Epidermal melanocyte (primary cell): Measurements from ENCODE around the gene OR51E2.
A peak's percentile ranks its signal among the peaks of the same experiment; 100 is the strongest.

Source experiments
- DNase-seq: peaks from one replicate; pipeline ENCODE4 v3.0.0; 2011; ENCODE audit warnings: low spot score; ENCODE audit not compliant: insufficient read length

The OR51E2 gene

DNA sequence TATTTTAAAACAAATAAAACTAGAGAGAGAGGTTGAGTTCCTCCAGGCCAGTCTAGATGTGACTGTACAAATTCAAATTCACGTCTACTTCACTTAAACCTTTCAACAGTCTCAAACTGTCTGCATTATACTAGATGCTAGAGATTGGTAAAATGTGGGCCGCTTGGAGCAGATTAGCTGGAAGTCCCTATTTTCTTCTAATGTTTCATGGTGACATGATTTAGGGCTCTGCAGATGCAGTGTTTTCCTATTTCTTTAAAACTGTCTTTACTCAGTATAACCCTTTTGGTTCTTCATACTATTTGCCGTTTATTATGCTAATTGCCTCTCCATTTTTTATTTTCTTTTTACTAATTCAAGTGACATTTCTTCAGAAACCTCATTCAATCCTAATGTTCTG, 33.5 kb downstream of the OR51E2 start:
- DNase-seq = no peak

- no peak for DNase-seq
These were observed 34.8 kb downstream of the OR51E2 start for GRCh38 chr11:4662876-4663275.

GRCh38 chr11:4658629-4659445, 38.8 kb downstream of the OR51E2 start:
- DNase-seq = no peak

GRCh38 chr11:4654635-4655369, 42.9 kb downstream of the OR51E2 start:
- no peak for DNase-seq

- DNase-seq = no peak
These were observed 49.9 kb downstream of the OR51E2 start for GRCh38 chr11:4647766-4648165.

GRCh38 chr11:4645974-4646373, 51.7 kb downstream of the OR51E2 start:
- DNase-seq = no peak

DNA sequence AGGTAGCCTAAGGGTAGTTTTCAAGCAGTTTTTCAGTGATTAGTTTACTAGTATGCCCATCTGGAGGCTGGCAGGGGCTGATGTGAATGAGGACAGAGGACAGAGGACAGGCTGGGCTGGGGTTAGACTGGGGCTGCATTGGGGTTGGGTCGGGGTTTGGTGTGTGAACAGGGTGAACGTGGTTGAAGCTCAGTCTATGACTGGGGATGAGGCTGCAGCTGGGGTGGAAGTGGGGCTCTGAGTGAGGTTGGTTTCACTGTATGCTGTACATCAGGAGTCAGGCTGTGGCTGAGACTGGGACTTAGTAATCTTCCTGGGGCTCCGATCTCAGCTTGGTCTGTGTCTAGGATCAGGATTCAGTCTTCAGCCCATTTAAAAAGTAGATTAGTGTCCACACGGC, 53.4 kb downstream of the OR51E2 start:
- DNase-seq = no peak

DNA sequence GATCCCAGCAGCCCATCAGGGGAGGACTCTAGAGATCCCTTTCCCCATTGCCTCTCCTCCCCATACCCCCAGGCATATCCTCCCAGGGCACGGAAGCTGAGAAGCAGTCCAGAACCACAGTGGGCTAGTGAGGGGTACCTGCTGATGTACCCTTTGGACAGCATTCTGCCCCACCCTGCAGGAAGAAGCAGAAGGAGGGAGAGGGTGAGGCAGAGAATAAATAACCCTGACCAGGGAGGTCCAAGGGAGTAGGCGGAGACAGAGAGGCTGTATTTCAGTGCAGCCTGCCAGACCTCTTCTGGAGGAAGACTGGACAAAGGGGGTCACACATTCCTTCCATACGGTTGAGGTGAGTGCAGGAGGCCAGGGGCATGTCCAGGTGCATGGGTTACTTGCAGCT, 54.0 kb downstream of the OR51E2 start, which contains the start of gene OR51E1:
TSS of gene OR51E1 (plus strand) at position 301 of the 400 bp plus-strand sequence. CDS start 8,545 bp downstream, outside the sequence.
- no peak for DNase-seq

GRCh38 chr11:4643076-4643475, 54.6 kb downstream of the OR51E2 start:
- no peak for DNase-seq

- no peak for DNase-seq
These were observed 55.6 kb downstream of the OR51E2 start for GRCh38 chr11:4642043-4642442.

GRCh38 chr11:4641501-4641900, 56.2 kb downstream of the OR51E2 start:
- DNase-seq = no peak

DNA sequence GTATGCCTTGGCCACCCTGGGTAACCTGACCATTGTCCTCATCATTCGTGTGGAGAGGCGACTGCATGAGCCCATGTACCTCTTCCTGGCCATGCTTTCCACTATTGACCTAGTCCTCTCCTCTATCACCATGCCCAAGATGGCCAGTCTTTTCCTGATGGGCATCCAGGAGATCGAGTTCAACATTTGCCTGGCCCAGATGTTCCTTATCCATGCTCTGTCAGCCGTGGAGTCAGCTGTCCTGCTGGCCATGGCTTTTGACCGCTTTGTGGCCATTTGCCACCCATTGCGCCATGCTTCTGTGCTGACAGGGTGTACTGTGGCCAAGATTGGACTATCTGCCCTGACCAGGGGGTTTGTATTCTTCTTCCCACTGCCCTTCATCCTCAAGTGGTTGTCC, 57.7 kb downstream of the OR51E2 start:
- DNase-seq = no peak

DNA sequence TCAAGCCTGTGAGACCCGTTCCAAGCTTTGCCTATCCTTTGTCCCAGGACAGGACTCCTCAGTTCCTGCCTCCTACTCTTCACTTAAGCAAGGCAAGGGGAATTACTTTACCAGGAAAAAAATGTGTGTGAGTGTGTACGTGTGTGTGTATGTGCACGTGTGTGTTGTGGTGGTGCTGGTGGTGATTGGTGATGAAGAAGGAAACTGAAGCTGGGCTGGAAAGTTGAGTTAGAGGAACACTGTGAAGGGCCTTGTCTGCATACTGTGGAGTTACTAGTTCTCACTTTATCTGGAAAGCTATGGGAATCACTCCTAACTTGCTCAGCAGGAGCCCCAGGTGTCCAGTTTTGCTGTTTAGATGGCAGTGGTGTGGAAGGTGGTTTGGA, 60.0 kb downstream of the OR51E2 start:
- no peak for DNase-seq

DNA sequence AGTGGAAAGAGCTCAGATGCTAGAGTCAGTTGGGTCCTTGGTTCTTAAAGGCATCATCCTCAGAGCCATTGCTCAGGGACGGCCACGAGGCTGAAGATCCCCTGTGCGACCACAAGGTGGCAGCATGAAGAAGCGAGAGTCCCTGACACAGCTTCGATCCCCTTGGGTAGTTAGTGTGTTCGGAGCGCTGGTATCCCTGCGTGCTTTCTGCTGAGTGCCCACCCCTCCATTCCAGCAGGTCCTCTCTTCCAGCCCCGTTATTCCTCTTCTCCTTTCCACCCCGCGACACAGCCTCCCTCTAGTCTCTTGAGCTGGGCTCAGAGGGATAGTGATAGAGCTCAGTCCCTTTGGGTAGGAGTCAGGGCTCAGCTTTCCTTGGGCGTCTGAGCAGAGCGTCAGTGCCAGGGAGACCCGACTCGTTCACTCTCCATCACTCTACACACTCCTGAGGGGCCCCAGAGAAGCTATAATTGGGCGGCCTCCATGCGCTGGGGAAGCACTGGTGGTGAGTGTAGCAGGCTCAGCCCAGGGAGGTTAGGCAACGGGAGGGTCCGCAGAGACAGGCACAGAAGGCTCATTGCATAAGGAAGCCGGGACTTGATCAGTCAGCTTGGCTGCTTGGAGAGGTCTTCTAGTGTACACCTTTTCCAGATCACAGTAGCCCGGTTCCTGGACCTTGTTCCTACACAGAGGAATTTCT, 60.5 kb downstream of the OR51E2 start, which contains the start of gene OR51D1:
TSS of gene OR51D1 (plus strand) at position 516 of the 700 bp plus-strand sequence. CDS start 2,314 bp downstream, outside the sequence.
- DNase-seq = peak; percentile 61

- DNase-seq = no peak
These were observed 61.5 kb downstream of the OR51E2 start for GRCh38 chr11:4636136-4636535.
